Measurements from ENCODE around the gene NEUROD2. TPM values are rescaled to one million over a fixed set of nuclear protein-coding genes. Genes with fewer than 3 reads are reported as not detected.

The NEUROD2 gene
- total and polyA plus RNA-seq, 10 of the 15 experiments (the other 5 are each of a cell fraction or from before 2014, with no cell fraction given): not detected

DNA sequence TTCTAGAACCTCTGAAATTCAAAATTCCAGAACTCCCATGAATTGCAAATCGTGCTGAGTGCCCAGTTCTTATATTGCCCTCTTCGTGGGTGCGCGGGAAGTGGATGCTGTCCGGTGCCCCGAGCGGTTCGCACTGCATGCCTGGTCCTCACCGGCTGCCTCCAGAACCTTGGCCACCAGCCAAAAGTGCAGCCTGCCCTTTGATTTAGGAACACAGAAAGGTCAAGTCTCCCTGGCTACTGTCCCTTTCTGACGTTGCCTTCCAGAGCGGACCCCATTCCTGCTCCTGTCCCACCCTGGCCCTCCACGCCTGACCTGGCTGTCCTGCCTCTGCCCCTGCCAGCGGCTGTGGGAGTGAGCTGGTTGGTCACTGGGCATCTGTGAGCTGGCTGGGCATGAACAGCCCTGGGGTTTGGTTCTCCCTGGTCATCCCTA, 9.7 kb downstream of the NEUROD2 start:
- POLR2A ChIA-PET: no interaction called here
- Histone ChIP-seq H3K79me2 (ENCODE audit: control insufficient read depth, insufficient read depth, low read length) (no peaks in the 10 kb centered on the region), H3K4me3 (no peak overlapping the region), H3K9me3 (replicated peaks; ENCODE audit: control insufficient read depth, insufficient read depth, low read length) (no peaks in the 10 kb centered on the region), H2AFZ (ENCODE audit: control insufficient read depth, low read depth, low read length) (no peak overlapping the region), H4K20me1 (ENCODE audit: control insufficient read depth, insufficient read depth) (no peaks in the 10 kb centered on the region), H3K9ac (ENCODE audit: control insufficient read depth, insufficient read depth, low read length) (no peak overlapping the region), H3K27me3 (replicated peaks in 1 of 2; ENCODE audit: control insufficient read depth in 2 of 2, insufficient read depth in 2 of 2, low read length in 1 of 2) (peaks cover 39 to 41% of the 10 kb centered on the region in 2 experiments), H3K4me1 (ENCODE audit: control insufficient read depth, insufficient read depth, low read length) (no peaks in the 10 kb centered on the region), H3K36me3 (ENCODE audit: control insufficient read depth in 2 of 2, insufficient read depth in 2 of 2, low read length in 1 of 2) (no peaks in the 10 kb centered on the region), H3K27ac (ENCODE audit: control insufficient read depth, insufficient read depth) (no peak overlapping the region), H3K4me2 (ENCODE audit: control insufficient read depth, insufficient read depth) (no peak overlapping the region)
- BruUV-seq (replicated peaks): no TSS peak
- ATAC-seq (no peak), DNase-seq (ENCODE audit: low read depth, low spot score) (no peak), FAIRE-seq (no peak)
- intact Hi-C loops (cut with micrococcal nuclease; ENCODE audit: unreplicated experiment) (no loop called here), in situ Hi-C loops (cut with MboI) (no loop called here)
- CTCF ChIA-PET: interaction anchor here (0.9 kb wide), 1 partner anchor 25 kb away, joined by 3 read pairs; no protein-coding TSS in a partner anchor
- TF ChIP-seq SIN3A (IDR thresholded peaks at IDR 0.05; ENCODE audit: low read depth, low read length) (no peak), ZZZ3 (IDR thresholded peaks at IDR 0.05; ENCODE audit: control insufficient read depth, insufficient read length, low read depth) (no peak), EZH2 (IDR thresholded peaks at IDR 0.05; ENCODE audit: borderline replicate concordance, control insufficient read depth, low read depth, low read length) (no peak), RBBP5 (conservative IDR thresholded peaks at IDR 0.05) (no peak), ASH2L (IDR thresholded peaks at IDR 0.05; ENCODE audit: borderline replicate concordance, low read depth) (no peak)
- 20% methylated on average over 13 of the region's 13 CpGs for WGBS (ENCODE audit: insufficient coverage, insufficient replicate concordance, low lambda C conversion rate, missing lambda C conversion rate)
- SMC1A ChIA-PET (ENCODE audit: uncharacterized antibody, unreplicated experiment): no interaction called here
- RAD21 ChIA-PET (ENCODE audit: unreplicated experiment): interaction anchor here (1.4 kb wide), 1 partner anchor 48 kb away, joined by 4 read pairs; no protein-coding TSS in a partner anchor

DNA sequence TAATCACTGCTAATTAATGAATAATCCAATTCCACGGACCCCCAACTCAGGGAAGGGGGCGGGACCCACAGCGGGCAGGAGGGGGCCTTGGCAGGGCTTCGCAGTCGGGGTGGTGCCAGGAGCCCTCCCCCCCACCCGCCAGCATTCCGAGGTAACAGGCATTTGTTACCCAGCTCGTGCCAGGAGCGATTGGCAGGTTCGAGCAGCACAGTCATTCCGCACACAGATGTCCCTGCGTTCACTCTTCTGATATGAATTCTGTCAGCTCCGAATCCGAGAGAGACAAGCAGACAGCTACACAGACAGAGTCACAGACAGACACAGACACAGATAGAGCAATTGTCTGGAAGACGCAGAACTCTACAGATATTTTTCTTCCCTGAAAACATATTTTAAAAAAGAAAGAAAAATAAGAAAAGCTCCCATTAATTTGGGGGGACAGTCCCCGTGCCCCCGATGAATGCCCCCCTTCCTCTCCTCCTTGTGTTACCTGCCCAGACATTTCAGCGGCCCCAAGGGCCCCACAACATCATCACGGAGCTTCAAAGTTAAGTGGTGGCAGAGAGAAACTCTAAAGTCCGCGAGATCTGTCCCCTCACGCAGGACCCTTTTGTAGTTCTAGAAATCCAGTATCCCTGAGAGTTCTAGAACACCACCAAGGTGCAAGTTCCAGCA, 10.2 kb downstream of the NEUROD2 start:
- CTCF ChIA-PET: interaction anchor here (0.9 kb wide), 1 partner anchor 26 kb away, joined by 3 read pairs; no protein-coding TSS in a partner anchor
- Histone ChIP-seq H3K4me2 (ENCODE audit: control insufficient read depth, insufficient read depth) (no peak overlapping the region), H3K79me2 (ENCODE audit: control insufficient read depth, insufficient read depth, low read length) (no peaks in the 10 kb centered on the region), H3K27me3 (replicated peaks in 1 of 2; ENCODE audit: control insufficient read depth in 2 of 2, insufficient read depth in 2 of 2, low read length in 1 of 2) (peaks cover 35 to 37% of the 10 kb centered on the region in 2 experiments), H3K27ac (ENCODE audit: control insufficient read depth, insufficient read depth) (no peak overlapping the region), H3K36me3 (ENCODE audit: control insufficient read depth in 2 of 2, insufficient read depth in 2 of 2, low read length in 1 of 2) (no peaks in the 10 kb centered on the region), H3K9ac (ENCODE audit: control insufficient read depth, insufficient read depth, low read length) (no peak overlapping the region), H2AFZ (ENCODE audit: control insufficient read depth, low read depth, low read length) (no peak overlapping the region), H3K9me3 (replicated peaks; ENCODE audit: control insufficient read depth, insufficient read depth, low read length) (no peaks in the 10 kb centered on the region), H3K4me1 (ENCODE audit: control insufficient read depth, insufficient read depth, low read length) (no peaks in the 10 kb centered on the region), H4K20me1 (ENCODE audit: control insufficient read depth, insufficient read depth) (no peaks in the 10 kb centered on the region), H3K4me3 (no peak overlapping the region)
- intact Hi-C loops (cut with micrococcal nuclease; ENCODE audit: unreplicated experiment): no loop called here
- no peak for FAIRE-seq
- in situ Hi-C loops (cut with MboI): no loop called here
- SMC1A ChIA-PET (ENCODE audit: uncharacterized antibody, unreplicated experiment): no interaction called here
- no peak for ATAC-seq
- POLR2A ChIA-PET: no interaction called here
- RAD21 ChIA-PET (ENCODE audit: unreplicated experiment): interaction anchor here (1.4 kb wide), 1 partner anchor 48 kb away, joined by 4 read pairs; no protein-coding TSS in a partner anchor
- DNase-seq (ENCODE audit: low read depth, low spot score): no peak
- WGBS (ENCODE audit: insufficient coverage, insufficient replicate concordance, low lambda C conversion rate, missing lambda C conversion rate): 15% methylated on average over 16 of the region's 22 CpGs
- BruUV-seq (replicated peaks): no TSS peak
- TF ChIP-seq, protein P1, sequence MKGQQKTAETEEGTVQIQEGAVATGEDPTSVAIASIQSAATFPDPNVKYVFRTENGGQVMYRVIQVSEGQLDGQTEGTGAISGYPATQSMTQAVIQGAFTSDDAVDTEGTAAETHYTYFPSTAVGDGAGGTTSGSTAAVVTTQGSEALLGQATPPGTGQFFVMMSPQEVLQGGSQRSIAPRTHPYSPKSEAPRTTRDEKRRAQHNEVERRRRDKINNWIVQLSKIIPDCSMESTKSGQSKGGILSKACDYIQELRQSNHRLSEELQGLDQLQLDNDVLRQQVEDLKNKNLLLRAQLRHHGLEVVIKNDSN (IDR thresholded peaks at IDR 0.05; ENCODE audit: borderline replicate concordance, extremely low read length, insufficient read depth, low read depth, low read length): no peak
- TF ChIP-seq, protein P2, sequence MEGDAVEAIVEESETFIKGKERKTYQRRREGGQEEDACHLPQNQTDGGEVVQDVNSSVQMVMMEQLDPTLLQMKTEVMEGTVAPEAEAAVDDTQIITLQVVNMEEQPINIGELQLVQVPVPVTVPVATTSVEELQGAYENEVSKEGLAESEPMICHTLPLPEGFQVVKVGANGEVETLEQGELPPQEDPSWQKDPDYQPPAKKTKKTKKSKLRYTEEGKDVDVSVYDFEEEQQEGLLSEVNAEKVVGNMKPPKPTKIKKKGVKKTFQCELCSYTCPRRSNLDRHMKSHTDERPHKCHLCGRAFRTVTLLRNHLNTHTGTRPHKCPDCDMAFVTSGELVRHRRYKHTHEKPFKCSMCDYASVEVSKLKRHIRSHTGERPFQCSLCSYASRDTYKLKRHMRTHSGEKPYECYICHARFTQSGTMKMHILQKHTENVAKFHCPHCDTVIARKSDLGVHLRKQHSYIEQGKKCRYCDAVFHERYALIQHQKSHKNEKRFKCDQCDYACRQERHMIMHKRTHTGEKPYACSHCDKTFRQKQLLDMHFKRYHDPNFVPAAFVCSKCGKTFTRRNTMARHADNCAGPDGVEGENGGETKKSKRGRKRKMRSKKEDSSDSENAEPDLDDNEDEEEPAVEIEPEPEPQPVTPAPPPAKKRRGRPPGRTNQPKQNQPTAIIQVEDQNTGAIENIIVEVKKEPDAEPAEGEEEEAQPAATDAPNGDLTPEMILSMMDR (IDR thresholded peaks at IDR 0.05 in 2 of 3, conservative IDR thresholded peaks at IDR 0.05 in 1 of 3; ENCODE audit: control insufficient read depth in 2 of 3, extremely low read depth in 1 of 3, insufficient read depth in 1 of 3, low read depth in 3 of 3, low read length in 3 of 3): no peak
- no peak for TF ChIP-seq BACH1 (IDR thresholded peaks at IDR 0.05; ENCODE audit: borderline replicate concordance)
- TF ChIP-seq ESRRA (IDR thresholded peaks at IDR 0.05; ENCODE audit: low read length): no peak
- TF ChIP-seq, protein P3, sequence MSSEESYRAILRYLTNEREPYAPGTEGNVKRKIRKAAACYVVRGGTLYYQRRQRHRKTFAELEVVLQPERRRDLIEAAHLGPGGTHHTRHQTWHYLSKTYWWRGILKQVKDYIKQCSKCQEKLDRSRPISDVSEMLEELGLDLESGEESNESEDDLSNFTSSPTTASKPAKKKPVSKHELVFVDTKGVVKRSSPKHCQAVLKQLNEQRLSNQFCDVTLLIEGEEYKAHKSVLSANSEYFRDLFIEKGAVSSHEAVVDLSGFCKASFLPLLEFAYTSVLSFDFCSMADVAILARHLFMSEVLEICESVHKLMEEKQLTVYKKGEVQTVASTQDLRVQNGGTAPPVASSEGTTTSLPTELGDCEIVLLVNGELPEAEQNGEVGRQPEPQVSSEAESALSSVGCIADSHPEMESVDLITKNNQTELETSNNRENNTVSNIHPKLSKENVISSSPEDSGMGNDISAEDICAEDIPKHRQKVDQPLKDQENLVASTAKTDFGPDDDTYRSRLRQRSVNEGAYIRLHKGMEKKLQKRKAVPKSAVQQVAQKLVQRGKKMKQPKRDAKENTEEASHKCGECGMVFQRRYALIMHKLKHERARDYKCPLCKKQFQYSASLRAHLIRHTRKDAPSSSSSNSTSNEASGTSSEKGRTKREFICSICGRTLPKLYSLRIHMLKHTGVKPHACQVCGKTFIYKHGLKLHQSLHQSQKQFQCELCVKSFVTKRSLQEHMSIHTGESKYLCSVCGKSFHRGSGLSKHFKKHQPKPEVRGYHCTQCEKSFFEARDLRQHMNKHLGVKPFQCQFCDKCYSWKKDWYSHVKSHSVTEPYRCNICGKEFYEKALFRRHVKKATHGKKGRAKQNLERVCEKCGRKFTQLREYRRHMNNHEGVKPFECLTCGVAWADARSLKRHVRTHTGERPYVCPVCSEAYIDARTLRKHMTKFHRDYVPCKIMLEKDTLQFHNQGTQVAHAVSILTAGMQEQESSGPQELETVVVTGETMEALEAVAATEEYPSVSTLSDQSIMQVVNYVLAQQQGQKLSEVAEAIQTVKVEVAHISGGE (CRISPR knock-in tag; IDR thresholded peaks at IDR 0.05): no peak

Measured in GM12878 (cell line).